Mesothelial cell of epicardium (in vitro differentiated cells): ENCODE data around the gene TSHZ2. TPM values are rescaled to one million over a fixed set of nuclear protein-coding genes. Genes with fewer than 3 reads are reported as not detected.

Source experiments
- DNase-seq, 2 experiments: peaks; one replicate each; pipeline ENCODE4 v3.0.0; 2021; ENCODE audit warnings: low spot score in 2 of 2; ENCODE audit not compliant: unreplicated experiment in 2 of 2
- H3K27ac Mint-ChIP-seq: 2 replicates; pipeline ENCODE4 v1.8.0; 2021; ENCODE audit warnings: mixed read lengths
- H3K27me3 Mint-ChIP-seq: 2 replicates; pipeline ENCODE4 v1.8.0; 2021; ENCODE audit warnings: low read depth, mixed read lengths
- H3K36me3 Mint-ChIP-seq: 2 replicates; pipeline ENCODE4 v1.8.0; 2021; ENCODE audit warnings: mixed read lengths
- H3K4me1 Mint-ChIP-seq: 2 replicates; pipeline ENCODE4 v1.8.0; 2021; ENCODE audit warnings: mixed read lengths
- H3K4me3 Mint-ChIP-seq: 2 replicates; pipeline ENCODE4 v1.8.0; 2021; ENCODE audit warnings: mild to moderate bottlenecking, moderate library complexity, mixed read lengths
- H3K9me3 Mint-ChIP-seq: 2 replicates; pipeline ENCODE4 v1.8.0; 2021; ENCODE audit warnings: mixed read lengths
- total RNA-seq: library from RNA; stranded (reverse); gene quantifications from 3 replicates; pipeline ENCODE4 v1.2.1, GENCODE V29; 2021
- TF ChIP-seq, protein P1 (sequence below): fragments of 200-600 bp; sonication (generic); IDR thresholded peaks from one replicate; pipeline ENCODE4 v1.5.0; 2021; ENCODE audit warnings: antibody characterized with exemption; ENCODE audit not compliant: unreplicated experiment

Gene TSHZ2
- total RNA-seq, 1 donor from 2014 or later, result 28.8 TPM

- no peaks in the 10 kb centered on the region for H3K27me3 Mint-ChIP-seq
- no peak for DNase-seq
- TF ChIP-seq, protein P1, sequence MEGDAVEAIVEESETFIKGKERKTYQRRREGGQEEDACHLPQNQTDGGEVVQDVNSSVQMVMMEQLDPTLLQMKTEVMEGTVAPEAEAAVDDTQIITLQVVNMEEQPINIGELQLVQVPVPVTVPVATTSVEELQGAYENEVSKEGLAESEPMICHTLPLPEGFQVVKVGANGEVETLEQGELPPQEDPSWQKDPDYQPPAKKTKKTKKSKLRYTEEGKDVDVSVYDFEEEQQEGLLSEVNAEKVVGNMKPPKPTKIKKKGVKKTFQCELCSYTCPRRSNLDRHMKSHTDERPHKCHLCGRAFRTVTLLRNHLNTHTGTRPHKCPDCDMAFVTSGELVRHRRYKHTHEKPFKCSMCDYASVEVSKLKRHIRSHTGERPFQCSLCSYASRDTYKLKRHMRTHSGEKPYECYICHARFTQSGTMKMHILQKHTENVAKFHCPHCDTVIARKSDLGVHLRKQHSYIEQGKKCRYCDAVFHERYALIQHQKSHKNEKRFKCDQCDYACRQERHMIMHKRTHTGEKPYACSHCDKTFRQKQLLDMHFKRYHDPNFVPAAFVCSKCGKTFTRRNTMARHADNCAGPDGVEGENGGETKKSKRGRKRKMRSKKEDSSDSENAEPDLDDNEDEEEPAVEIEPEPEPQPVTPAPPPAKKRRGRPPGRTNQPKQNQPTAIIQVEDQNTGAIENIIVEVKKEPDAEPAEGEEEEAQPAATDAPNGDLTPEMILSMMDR, result no peak
- H3K27ac Mint-ChIP-seq, result no peak overlapping the region
- H3K36me3 Mint-ChIP-seq, result peaks cover 6% of the 10 kb centered on the region
- peaks cover 7% of the 10 kb centered on the region for H3K9me3 Mint-ChIP-seq
- peaks cover 10% of the 10 kb centered on the region for H3K4me1 Mint-ChIP-seq
- no peak overlapping the region for H3K4me3 Mint-ChIP-seq
Measured at GRCh38 chr20:53338716-53339115, 366.6 kb downstream of the TSHZ2 start.

GRCh38 chr20:53342429-53342828 lies 370.3 kb downstream of the TSHZ2 start:
- Mint-ChIP-seq H3K27me3 (no peaks in the 10 kb centered on the region), H3K4me3 (no peak overlapping the region), H3K9me3 (peaks cover 9% of the 10 kb centered on the region), H3K4me1 (peaks cover 23% of the 10 kb centered on the region), H3K27ac (no peak overlapping the region), H3K36me3 (peaks cover 6% of the 10 kb centered on the region)
- no peak for DNase-seq
- TF ChIP-seq, protein P1, result no peak

DNA sequence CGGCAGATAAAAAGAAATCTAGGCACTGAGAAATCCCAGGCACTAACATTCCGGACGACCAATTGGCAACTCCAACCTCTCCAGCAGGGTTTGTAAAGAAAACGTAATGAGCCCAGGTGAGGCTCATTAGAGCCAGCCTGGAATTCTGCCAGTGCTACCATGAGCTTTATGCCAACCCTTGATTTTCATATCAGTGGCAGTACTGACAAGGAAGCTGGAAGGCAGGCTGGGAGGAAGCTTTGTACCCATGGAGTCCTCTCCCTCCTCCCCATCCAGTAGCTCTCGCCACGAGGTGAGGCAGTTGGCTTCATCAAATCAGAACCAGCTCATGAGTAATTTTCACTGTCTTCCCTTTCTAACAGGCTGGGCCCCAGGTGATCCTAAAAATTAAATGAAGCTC lies 371.3 kb downstream of the TSHZ2 start:
- peaks cover 6% of the 10 kb centered on the region for H3K36me3 Mint-ChIP-seq
- no peak for DNase-seq
- no peak overlapping the region for H3K27ac Mint-ChIP-seq
- H3K4me1 Mint-ChIP-seq, result peaks cover 24% of the 10 kb centered on the region
- H3K9me3 Mint-ChIP-seq, result peaks cover 18% of the 10 kb centered on the region
- no peak overlapping the region for H3K4me3 Mint-ChIP-seq
- H3K27me3 Mint-ChIP-seq, result no peaks in the 10 kb centered on the region
- TF ChIP-seq, protein P1, result no peak

GRCh38 chr20:53344891-53345290 lies 372.7 kb downstream of the TSHZ2 start:
- no peak for DNase-seq
- H3K36me3 Mint-ChIP-seq, result peaks cover 10% of the 10 kb centered on the region

GRCh38 chr20:53345536-53346334 lies 373.6 kb downstream of the TSHZ2 start:
- Mint-ChIP-seq H3K4me3 (no peak overlapping the region), H3K9me3 (peaks cover 35% of the 10 kb centered on the region), H3K4me1 (peaks cover 28% of the 10 kb centered on the region), H3K27ac (peak overlapping the region; percentile 92), H3K27me3 (no peaks in the 10 kb centered on the region), H3K36me3 (peaks cover 14% of the 10 kb centered on the region)
- TF ChIP-seq, protein P1, result no peak
- no peak for DNase-seq

More at GRCh38 chr20:53344891-53345290, 372.7 kb downstream of the TSHZ2 start:
- Mint-ChIP-seq H3K4me1 (peaks cover 28% of the 10 kb centered on the region), H3K27ac (peak overlapping the region; percentile 27), H3K9me3 (peaks cover 26% of the 10 kb centered on the region), H3K4me3 (no peak overlapping the region), H3K27me3 (no peaks in the 10 kb centered on the region)
- TF ChIP-seq, protein P1, result no peak

DNA sequence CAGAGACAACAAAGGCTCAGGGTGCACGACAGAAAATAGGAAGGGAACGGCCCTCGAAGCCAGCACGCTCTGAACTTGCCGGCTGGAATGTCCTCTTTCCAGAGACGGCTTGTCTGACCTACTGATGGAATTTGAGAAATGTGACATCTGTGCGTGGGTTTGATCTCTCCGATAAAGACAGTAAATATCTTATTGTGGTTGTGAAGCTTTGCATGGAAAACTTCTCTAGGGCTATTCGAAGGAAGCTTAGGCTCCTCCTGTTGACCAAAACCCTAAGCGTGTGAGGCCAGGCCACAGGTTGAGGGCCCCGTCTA lies 374.1 kb downstream of the TSHZ2 start:
- Mint-ChIP-seq H3K4me1 (peaks cover 28% of the 10 kb centered on the region), H3K27ac (peak overlapping the region; percentile 92), H3K27me3 (no peaks in the 10 kb centered on the region), H3K9me3 (peaks cover 35% of the 10 kb centered on the region), H3K36me3 (peaks cover 14% of the 10 kb centered on the region), H3K4me3 (no peak overlapping the region)
- TF ChIP-seq, protein P1, result no peak
- DNase-seq, result no peak
